HS-5 (cell line): Measurements from ENCODE around the gene IFNA7.
"Not testable (repeated sequence)": the region's sequence is repeated elsewhere in the genome, so short reads cannot be mapped to it uniquely, and the experiment has no call there.

ENCODE experiments used
- DNase-seq: peaks from one replicate; pipeline ENCODE4 v3.0.0-alpha.2; 2012; ENCODE audit warnings: low read depth

IFNA7 gene

DNA sequence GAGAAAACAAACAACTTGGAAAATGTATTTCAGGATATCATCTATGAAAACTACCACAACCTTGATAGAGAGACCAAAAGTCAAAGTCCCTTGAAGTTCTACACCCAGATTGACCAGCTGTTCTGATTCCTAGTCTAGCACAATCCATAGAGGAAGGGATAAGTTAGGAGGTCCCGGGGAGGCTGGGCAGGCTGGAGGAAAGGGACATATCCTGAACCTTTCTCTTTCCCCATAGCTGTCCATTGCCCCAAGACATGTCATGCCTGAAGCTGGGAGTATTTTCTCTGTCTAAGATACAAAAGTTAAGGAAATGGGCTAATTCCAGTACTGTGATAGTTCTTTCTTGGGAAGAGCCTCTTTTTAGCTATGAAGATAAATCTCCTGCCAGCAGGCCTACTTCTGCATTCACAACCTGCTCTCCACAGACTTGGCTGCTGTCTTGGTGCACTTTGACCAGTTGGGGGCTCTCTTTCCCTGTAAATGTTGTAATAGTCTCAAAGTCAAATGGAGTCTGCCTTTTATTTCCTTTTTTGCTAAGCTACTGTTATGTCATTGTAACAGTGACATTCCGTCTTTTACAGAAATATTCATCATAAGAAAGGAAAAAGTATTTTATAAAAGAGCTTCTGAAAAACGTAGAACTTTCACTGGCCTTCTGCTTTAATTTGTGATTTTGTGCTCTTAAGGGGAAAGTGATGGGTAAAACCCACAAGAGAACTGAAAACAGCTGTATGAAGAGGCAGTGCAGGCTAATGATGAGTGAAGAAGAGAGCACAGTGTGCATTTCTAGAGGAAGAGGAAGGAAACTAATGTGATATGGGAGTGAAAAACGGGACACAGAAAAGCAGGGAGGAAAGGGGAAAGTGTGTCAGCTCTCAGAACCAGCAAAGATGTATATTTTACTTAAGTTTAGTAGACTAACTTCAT lies 18.9 kb downstream of the IFNA7 start:
- not testable (repeated sequence) for DNase-seq

DNA sequence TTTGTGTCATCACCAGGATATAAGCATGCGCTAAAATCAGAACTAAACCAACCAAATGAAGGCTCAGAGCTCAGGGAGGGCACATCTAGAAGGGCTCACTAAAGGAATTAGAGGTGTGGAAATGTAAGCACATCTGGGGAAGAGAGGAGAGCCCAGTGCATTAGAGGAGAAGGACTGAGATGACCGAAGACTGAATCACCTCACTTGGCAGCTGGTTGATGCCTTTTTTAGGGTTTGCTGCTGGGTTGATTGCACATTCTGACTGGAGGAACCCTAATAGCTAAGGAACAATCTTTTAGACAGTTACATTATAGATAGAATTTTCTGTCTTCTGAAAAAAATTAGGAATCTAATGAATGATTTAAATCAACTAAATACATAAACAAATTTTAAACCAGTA lies 27.3 kb downstream of the IFNA7 start:
- DNase-seq, result no peak

DNA sequence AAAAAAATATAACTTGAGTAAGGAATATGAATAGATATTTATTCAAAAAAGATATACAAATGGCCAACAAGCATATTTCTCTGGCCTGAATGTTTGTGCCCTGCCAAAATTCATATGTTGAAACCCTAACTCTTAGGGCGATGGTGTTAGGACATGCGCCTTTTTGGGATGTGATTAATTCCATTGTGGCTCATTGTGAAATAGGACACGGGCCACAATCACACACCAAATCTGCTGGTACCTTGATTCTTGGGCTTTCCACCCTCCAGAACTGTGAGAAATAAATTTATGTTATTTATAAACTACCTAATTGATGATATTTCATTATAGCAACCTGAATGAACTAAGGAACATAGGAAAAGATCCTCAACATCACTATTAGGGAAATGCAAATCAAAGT lies 29.8 kb downstream of the IFNA7 start:
- no peak for DNase-seq

DNA sequence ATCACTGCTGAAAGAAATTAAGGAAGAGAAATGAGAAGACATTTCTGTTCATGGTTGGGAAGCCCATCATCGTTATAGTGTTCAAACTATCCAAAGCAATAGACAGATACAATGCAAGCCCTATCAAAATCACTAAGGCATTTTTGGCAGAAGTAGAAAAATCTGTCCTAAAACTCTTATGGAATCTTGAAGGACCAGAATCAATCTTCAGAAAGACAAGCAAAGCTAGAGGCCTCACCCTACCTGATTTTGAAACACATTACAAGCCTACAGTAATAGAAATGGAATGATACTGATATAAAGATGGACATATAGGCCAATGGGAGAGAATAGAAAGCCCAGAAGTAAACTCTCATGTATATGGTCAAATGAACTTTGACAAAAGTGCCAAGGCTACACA lies 30.7 kb downstream of the IFNA7 start:
- no peak for DNase-seq

DNA sequence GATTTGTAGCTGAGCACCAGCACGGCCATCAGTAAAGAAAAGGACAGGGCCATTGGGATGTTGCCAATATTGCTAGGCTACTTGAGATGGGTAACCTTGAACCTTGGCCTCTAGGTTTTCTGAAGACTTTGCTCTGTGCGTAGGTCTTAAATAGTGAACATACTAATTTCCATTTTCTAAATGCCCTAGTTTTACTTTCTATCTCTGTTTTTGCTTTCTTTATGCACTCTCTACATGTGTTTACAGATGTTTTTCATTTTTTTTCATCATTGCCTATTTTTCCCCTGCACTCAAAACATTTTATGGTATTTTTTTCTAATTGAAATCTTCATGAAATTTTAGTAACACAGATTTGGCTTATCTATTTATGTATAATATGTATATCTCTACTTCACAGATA lies 35.4 kb downstream of the IFNA7 start, which contains the start of gene IFNA21:
Gene IFNA21 (minus strand): TSS at position 101 of the 400 bp plus-strand sequence. CDS start 48 bp downstream, at position 53.
- DNase-seq, result not testable (repeated sequence)

DNA sequence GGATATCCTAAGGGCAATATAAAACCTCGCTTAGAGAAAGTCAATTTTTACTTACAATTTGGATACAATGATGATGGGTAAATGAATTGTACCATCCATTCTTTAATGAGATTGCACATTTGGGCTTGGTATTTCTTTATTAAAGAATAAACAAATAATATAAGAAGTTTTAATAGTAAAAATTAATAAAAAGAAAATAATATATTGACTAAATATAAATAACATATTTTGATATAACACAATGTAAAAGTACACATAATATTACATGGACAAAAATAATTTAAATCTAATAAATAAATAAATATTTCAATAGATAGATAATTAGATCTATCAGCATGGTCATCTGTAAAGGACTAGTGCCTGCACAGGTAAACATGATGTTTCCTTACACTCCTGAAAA lies 36.5 kb downstream of the IFNA7 start:
- no peak for DNase-seq

DNA sequence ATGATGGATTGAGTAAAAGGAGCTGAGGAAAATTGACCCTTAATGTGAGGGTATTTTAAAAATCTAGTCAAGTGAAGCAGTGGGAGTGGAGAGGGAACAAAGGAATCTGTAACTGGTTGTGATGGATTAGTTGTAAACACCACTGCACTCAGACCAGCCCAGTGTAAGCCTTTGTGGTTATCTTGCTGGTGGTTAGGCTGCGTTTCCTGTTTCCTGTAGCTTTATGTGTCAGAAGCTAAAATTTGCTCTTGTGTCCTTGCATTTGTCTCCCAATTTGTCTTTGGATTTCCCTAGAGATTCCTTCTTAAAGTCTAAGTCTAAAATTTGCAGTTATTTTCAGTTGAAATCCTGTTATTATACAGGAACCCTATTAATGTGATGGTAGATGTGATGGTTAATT lies 41.8 kb downstream of the IFNA7 start:
- DNase-seq, result no peak

DNA sequence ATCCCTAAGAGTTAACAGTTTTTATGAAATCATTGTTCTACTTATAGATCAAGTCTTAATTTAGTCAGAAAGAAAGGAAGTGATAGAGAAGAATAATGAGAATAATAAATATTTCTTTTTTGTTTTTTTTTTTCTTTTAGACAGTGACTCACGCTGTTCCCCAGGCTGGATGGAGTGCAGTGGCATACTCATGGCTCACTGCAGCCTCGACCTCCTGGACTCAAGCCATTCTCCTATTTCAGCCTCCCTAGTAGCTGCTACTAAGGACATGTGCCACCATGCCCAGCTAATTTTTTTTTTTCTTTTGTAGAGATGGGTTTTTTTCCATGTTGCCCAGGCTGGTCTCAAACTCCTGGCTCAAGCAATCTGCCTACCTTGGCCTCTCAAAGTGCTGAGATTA lies 46.5 kb downstream of the IFNA7 start:
- no peak for DNase-seq

DNA sequence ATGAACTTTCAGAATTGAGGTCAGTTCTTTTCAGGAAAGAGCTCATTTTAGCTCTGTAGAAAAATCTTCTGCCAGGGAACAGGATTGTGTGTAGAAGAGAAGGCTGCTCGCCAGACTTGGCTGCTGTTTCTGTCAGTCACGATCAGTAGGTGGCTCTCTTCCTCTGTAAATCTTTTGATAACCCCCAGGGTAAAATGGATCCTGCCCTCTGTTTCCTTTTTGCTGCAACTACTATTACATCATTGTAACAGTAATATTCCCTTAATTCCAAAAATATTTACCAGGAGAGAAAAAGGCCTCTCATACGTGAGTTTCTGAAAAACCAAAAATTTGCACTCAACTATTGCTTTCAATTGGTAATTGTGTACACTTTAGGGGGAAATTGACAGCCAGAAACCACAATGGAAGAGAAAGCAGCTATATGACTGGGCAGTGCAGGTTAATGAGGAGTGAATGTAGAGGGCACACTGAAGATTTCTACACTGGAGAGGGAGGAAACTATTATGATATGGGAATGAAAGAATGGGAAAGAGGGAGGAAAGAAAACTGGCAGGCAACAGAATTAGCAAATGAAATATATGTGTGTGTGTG lies 47.9 kb downstream of the IFNA7 start:
- DNase-seq, result peak; percentile 39

DNA sequence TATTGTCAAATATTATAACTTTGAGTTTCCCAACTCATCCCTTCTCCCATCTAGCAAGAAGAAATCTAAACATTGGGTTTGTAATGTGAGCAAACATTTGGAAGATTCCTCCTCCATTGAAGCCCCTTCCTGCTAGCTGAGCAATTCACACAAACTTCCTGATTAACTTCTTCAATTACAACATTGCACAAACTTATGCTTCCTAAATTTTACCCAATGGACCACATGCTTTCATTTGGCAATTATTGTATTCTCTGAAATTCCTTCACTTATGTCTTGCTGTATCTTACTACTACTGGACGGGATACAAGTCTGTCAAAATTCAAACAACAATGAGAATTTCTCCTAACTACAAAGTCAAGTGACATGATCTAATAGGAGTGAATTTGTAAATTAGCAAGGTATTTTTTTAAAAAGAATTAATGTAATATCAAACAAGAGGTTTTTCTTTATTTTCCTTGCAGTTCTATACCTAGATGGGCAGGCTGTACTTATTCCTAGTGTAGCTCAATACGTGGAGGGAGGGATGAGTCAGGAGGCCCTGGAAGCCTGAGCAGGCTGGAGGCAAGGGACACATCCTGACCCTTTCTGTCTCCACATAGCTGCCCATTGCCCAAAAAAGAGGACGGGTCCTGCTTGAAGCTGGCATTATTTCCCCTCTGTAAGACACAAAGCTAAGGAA lies 48.5 kb downstream of the IFNA7 start:
- peak; percentile 22 for DNase-seq
